NT2/D1 (cell line): ENCODE measurements around the gene APOL2.
"Not testable (repeated sequence)": the region's sequence is repeated elsewhere in the genome, so short reads cannot be mapped to it uniquely, and the experiment has no call there.

Experiments
- DNase-seq: peaks from one replicate; pipeline ENCODE4 v3.0.0-alpha.2; 2011; ENCODE audit warnings: low read depth, low spot score
- H3K27me3 ChIP-seq: 2 replicates; pipeline ENCODE4 v1.6.0; 2011; ENCODE audit warnings: mild to moderate bottlenecking; ENCODE audit not compliant: insufficient read length, insufficient read depth
- H3K36me3 ChIP-seq: 2 replicates; pipeline ENCODE4 v1.6.1; 2011; ENCODE audit warnings: mild to moderate bottlenecking, low read length, mixed read lengths; ENCODE audit not compliant: insufficient read depth, insufficient read length
- H3K4me1 ChIP-seq: 2 replicates; pipeline ENCODE4 v1.5.1; 2011; ENCODE audit not compliant: insufficient read depth, insufficient read length
- H3K4me3 ChIP-seq: 2 replicates; pipeline ENCODE4 v1.5.1; 2011; ENCODE audit warnings: low read depth; ENCODE audit not compliant: insufficient read length
- H3K9ac ChIP-seq: 2 replicates; pipeline ENCODE4 v1.6.0; 2011; ENCODE audit warnings: low read depth; ENCODE audit not compliant: insufficient read length
- H3K9me3 ChIP-seq: 2 replicates; pipeline ENCODE4 v1.5.1; 2011; ENCODE audit warnings: mild to moderate bottlenecking, low read length; ENCODE audit not compliant: insufficient read depth
- SUZ12 ChIP-seq: IDR thresholded peaks from 2 replicates; pipeline ENCODE4 v1.6.1; 2011; ENCODE audit not compliant: insufficient read length, insufficient read depth; ENCODE audit errors: extremely low read depth
- YY1 ChIP-seq: IDR thresholded peaks from 2 replicates; pipeline ENCODE4 v1.6.1; 2011; ENCODE audit not compliant: insufficient read length, insufficient read depth
- ZNF274 ChIP-seq: IDR thresholded peaks from 2 replicates; pipeline ENCODE4 v1.6.1; 2011; ENCODE audit warnings: mild to moderate bottlenecking, low read depth, low read length

APOL2 gene

GRCh38 chr22:36201630-36202319, 37.6 kb downstream of the APOL2 start, which contains the start of gene APOL4:
Gene APOL4, minus strand, starts transcription at chr22:36201809. Its CDS starts 75 bp downstream, at chr22:36201734.
- H3K4me3 ChIP-seq: no peak within 1 kb of the TSS
- no peak for DNase-seq
- H3K4me1 ChIP-seq: no peaks in the 10 kb centered on the region
- TF ChIP-seq ZNF274: no peak
- TF ChIP-seq SUZ12: no peak
- no peak for TF ChIP-seq YY1
- no peaks in the 10 kb centered on the region for H3K27me3 ChIP-seq
- H3K9ac ChIP-seq: no peak within 1 kb of the TSS
- H3K9me3 ChIP-seq: no peaks in the 10 kb centered on the region
- H3K36me3 ChIP-seq: no peaks in the 10 kb centered on the region

- not testable (repeated sequence) for H3K4me3 ChIP-seq, H3K27me3 ChIP-seq, H3K36me3 ChIP-seq, H3K9me3 ChIP-seq, H3K9ac ChIP-seq, H3K4me1 ChIP-seq, DNase-seq
Measured at GRCh38 chr22:36201025-36201424, 38.3 kb downstream of the APOL2 start.

- H3K4me3 ChIP-seq: no peak overlapping the region
- no peaks in the 10 kb centered on the region for H3K27me3 ChIP-seq
- no peak for DNase-seq
- H3K9me3 ChIP-seq: no peaks in the 10 kb centered on the region
- H3K36me3 ChIP-seq: no peaks in the 10 kb centered on the region
- H3K9ac ChIP-seq: no peak overlapping the region
- no peak for TF ChIP-seq SUZ12
- TF ChIP-seq ZNF274: no peak
- no peak for TF ChIP-seq YY1
- H3K4me1 ChIP-seq: no peaks in the 10 kb centered on the region
Measured at GRCh38 chr22:36199001-36199551, 40.3 kb downstream of the APOL2 start.

DNA sequence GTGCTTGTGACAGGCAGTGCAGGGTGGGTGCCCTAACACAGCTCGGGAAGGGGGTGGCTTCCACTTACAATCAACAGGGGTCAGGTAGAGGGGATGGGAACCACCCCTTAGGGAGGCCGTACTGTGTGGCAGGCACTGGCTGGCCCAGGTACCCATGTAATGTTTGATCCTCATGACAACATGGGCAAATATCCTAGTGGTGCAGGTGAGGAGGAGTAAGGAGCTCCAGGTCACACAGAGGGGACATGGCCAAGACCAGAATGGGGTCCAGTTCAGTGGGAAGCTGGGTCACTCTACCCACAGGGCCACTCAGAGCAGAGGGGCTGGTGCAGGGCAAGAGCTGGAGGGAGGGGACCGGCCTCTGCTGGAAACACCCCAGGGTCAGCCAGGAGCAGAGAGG, 40.8 kb downstream of the APOL2 start:
- H3K9me3 ChIP-seq: no peaks in the 10 kb centered on the region
- no peak overlapping the region for H3K9ac ChIP-seq
- no peak overlapping the region for H3K4me3 ChIP-seq
- TF ChIP-seq ZNF274: no peak
- no peak for TF ChIP-seq SUZ12
- TF ChIP-seq YY1: no peak
- H3K27me3 ChIP-seq: no peaks in the 10 kb centered on the region
- no peak for DNase-seq
- no peaks in the 10 kb centered on the region for H3K36me3 ChIP-seq
- no peaks in the 10 kb centered on the region for H3K4me1 ChIP-seq

DNA sequence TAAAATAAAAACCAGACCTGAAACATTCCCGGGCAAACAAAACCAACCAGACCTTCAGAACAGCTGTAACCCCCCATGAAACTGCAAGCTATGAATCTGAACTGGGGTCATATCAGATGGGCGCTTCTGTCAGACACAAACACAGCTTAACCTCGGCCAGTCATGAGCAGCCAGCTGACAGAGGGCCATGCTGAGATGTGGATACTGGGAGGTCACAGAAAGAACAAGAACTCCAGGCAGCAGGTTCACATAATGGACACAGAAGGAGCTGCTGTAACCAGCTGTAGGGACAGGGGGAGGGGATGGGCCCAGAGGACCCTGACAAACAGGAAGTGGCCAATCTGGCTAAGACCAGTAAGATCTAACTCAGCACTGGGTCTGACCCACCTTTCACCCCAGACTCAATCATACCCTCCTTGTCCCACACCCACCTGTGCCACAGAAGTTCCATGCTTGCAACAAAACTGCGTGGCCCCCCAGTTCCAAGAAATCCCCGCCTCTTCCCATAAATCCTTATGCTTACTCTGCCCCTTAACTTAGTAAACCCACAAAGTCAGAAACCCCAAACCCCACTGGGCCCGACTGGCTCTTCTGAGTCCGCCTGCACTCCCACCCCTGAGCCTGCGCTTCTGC, 41.7 kb downstream of the APOL2 start:
- no peak for DNase-seq
- Histone ChIP-seq H3K27me3 (no peaks in the 10 kb centered on the region), H3K36me3 (no peaks in the 10 kb centered on the region), H3K4me3 (no peak overlapping the region), H3K9ac (no peak overlapping the region), H3K9me3 (no peaks in the 10 kb centered on the region), H3K4me1 (no peaks in the 10 kb centered on the region)
- no peak for TF ChIP-seq SUZ12
- TF ChIP-seq ZNF274: no peak
- no peak for TF ChIP-seq YY1

DNA sequence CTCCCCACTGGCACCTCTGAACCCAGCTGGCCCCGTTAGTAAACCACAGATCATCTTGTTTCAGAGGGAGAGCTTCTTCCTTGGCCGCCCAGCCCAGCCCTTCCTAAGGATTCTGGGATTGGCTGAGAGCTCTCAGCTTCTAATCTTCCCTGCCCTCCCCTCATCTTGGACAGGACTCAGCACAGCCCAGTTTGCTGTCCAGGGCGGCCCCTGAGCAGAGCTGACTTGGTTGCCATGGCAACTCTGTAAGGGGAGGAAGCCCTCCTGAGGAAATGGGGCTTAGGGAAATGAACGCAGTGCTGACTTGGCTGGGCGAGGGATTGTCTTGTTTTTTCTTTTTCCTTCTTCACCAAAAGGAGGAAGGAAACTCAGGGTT, 42.3 kb downstream of the APOL2 start:
- TF ChIP-seq YY1: no peak
- no peak for TF ChIP-seq ZNF274
- TF ChIP-seq SUZ12: no peak

DNA sequence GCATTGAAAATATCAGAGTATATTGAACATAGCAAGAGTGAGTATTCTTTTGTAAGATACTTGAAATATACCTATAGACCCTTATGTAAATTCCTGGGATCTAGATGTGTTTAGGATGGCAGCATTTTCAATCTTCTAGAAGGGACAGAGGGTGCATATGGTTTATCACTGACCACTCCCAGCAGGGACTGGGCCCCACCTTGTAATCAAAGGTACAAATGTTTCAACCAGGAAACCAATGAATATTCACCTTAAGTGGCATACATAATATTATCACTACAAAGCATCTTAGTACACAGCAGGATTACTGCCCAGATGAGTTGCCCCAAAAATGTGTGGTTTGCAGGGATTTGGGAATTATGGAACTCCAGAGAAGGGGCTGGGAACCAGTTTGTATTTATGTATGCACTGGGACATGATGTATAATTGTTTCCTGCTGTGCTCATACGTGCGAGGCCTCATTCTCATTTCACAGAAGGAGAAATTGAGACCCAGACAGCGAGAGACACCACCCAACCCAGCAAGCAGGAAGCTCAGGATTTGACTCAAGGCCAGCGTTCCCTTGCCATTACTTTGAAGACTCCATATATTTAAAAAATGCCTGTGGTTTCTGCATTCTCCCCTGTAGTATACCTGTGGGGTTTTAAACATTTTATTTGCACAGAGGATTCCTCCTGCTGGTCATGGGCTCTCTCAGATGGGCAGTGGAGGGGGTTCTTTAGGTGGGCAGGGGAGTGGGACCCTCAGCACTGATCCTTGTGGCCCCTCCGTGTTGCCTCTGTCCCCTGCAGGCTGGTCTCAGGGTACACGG, 42.9 kb downstream of the APOL2 start:
- no peak for DNase-seq
- no peak overlapping the region for H3K4me3 ChIP-seq
- H3K9ac ChIP-seq: no peak overlapping the region
- TF ChIP-seq ZNF274 (no peak), YY1 (no peak), SUZ12 (no peak)
- no peaks in the 10 kb centered on the region for H3K27me3 ChIP-seq
- H3K36me3 ChIP-seq: no peaks in the 10 kb centered on the region
- H3K9me3 ChIP-seq: no peaks in the 10 kb centered on the region
- no peaks in the 10 kb centered on the region for H3K4me1 ChIP-seq

More for the DNA sequence above, 42.3 kb downstream of the APOL2 start:
- Histone ChIP-seq H3K9me3 (no peaks in the 10 kb centered on the region), H3K27me3 (no peaks in the 10 kb centered on the region), H3K36me3 (no peaks in the 10 kb centered on the region), H3K9ac (no peak overlapping the region), H3K4me3 (no peak overlapping the region), H3K4me1 (no peaks in the 10 kb centered on the region)
- DNase-seq: peak; percentile 54
